ENCODE measurements around the gene NOL11. TPM values are rescaled to one million over a fixed set of nuclear protein-coding genes. Genes with fewer than 3 reads are reported as not detected.

NOL11 gene
- total RNA-seq, 1 donor from 2014 or later: 40.4 TPM

DNA sequence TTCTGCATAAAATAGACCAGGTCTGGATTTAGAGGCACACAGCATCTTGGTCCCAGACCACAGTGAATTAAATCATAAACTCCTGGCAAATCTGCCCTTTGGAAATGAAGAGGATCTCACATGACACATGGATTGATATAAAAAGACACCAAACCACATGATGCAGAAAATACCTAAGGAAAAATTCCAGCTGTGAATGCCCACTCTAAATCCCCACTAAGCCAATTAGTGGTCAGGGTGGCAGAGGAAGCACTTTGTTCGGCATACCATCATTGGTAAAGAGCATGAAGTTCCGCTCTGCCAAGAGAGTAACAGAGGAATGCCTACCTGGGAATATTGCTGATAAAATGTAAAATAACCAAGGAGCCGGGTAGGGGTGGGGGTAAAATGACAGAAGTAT, 32.4 kb upstream of the NOL11 start:
- Mint-ChIP-seq H3K36me3 (ENCODE audit: low read depth, unreplicated experiment) (peaks cover 7% of the 10 kb centered on the region), H3K27ac (ENCODE audit: unreplicated experiment) (no peak overlapping the region), H3K4me1 (ENCODE audit: unreplicated experiment) (peaks cover 7% of the 10 kb centered on the region), H3K27me3 (ENCODE audit: unreplicated experiment) (no peaks in the 10 kb centered on the region), H3K4me3 (ENCODE audit: unreplicated experiment) (no peak overlapping the region), H3K9me3 (ENCODE audit: unreplicated experiment) (no peaks in the 10 kb centered on the region)
- DNase-seq (ENCODE audit: low spot score): no peak
- TF ChIP-seq, protein P1, sequence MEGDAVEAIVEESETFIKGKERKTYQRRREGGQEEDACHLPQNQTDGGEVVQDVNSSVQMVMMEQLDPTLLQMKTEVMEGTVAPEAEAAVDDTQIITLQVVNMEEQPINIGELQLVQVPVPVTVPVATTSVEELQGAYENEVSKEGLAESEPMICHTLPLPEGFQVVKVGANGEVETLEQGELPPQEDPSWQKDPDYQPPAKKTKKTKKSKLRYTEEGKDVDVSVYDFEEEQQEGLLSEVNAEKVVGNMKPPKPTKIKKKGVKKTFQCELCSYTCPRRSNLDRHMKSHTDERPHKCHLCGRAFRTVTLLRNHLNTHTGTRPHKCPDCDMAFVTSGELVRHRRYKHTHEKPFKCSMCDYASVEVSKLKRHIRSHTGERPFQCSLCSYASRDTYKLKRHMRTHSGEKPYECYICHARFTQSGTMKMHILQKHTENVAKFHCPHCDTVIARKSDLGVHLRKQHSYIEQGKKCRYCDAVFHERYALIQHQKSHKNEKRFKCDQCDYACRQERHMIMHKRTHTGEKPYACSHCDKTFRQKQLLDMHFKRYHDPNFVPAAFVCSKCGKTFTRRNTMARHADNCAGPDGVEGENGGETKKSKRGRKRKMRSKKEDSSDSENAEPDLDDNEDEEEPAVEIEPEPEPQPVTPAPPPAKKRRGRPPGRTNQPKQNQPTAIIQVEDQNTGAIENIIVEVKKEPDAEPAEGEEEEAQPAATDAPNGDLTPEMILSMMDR (IDR thresholded peaks at IDR 0.05; ENCODE audit: unreplicated experiment): no peak

GRCh38 chr17:67686241-67686640, 31.5 kb upstream of the NOL11 start:
- no peak overlapping the region for H3K27ac Mint-ChIP-seq (ENCODE audit: unreplicated experiment)
- peaks cover 7% of the 10 kb centered on the region for H3K36me3 Mint-ChIP-seq (ENCODE audit: low read depth, unreplicated experiment)
- H3K4me1 Mint-ChIP-seq (ENCODE audit: unreplicated experiment): peaks cover 7% of the 10 kb centered on the region
- DNase-seq (ENCODE audit: low spot score): no peak
- no peaks in the 10 kb centered on the region for H3K27me3 Mint-ChIP-seq (ENCODE audit: unreplicated experiment)
- H3K4me3 Mint-ChIP-seq (ENCODE audit: unreplicated experiment): no peak overlapping the region
- no peaks in the 10 kb centered on the region for H3K9me3 Mint-ChIP-seq (ENCODE audit: unreplicated experiment)
- TF ChIP-seq, protein P1 (IDR thresholded peaks at IDR 0.05; ENCODE audit: unreplicated experiment): no peak

GRCh38 chr17:67687511-67687910, 30.2 kb upstream of the NOL11 start:
- Mint-ChIP-seq H3K4me1 (ENCODE audit: unreplicated experiment) (peaks cover 7% of the 10 kb centered on the region), H3K27me3 (ENCODE audit: unreplicated experiment) (peaks cover 1% of the 10 kb centered on the region), H3K4me3 (ENCODE audit: unreplicated experiment) (no peak overlapping the region), H3K9me3 (ENCODE audit: unreplicated experiment) (no peaks in the 10 kb centered on the region), H3K36me3 (ENCODE audit: low read depth, unreplicated experiment) (peaks cover 7% of the 10 kb centered on the region), H3K27ac (ENCODE audit: unreplicated experiment) (no peak overlapping the region)
- TF ChIP-seq, protein P1 (IDR thresholded peaks at IDR 0.05; ENCODE audit: unreplicated experiment): no peak
- no peak for DNase-seq (ENCODE audit: low spot score)

GRCh38 chr17:67689534-67690177, 28.1 kb upstream of the NOL11 start:
- TF ChIP-seq, protein P1 (IDR thresholded peaks at IDR 0.05; ENCODE audit: unreplicated experiment): peak; percentile 94
- Mint-ChIP-seq H3K27ac (ENCODE audit: unreplicated experiment) (peak overlapping the region; percentile 13), H3K4me1 (ENCODE audit: unreplicated experiment) (peaks cover 7% of the 10 kb centered on the region), H3K27me3 (ENCODE audit: unreplicated experiment) (peaks cover 2% of the 10 kb centered on the region), H3K4me3 (ENCODE audit: unreplicated experiment) (no peak overlapping the region), H3K36me3 (ENCODE audit: low read depth, unreplicated experiment) (peaks cover 18% of the 10 kb centered on the region), H3K9me3 (ENCODE audit: unreplicated experiment) (no peaks in the 10 kb centered on the region)
- peak; percentile 48 for DNase-seq (ENCODE audit: low spot score)

DNA sequence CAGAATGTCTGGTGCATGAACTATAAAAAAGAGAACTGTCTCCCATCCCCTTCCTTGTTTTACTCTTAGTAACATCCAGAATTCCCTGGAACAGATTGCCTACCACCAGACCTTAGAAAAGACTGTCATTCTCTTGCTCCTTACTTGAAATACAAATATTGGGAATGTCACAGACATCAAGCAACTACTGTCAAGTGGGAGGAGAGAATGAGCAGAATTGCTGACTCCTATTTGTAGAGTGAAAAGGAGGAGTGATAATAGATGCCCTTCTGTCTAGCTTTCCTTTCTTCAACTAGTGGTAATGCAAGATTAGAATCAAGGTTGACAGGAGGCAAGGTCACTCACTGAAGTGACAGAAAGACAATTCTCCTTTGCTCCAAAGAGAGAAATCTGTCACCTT, 23.9 kb upstream of the NOL11 start:
- Mint-ChIP-seq H3K27ac (ENCODE audit: unreplicated experiment) (no peak overlapping the region), H3K4me3 (ENCODE audit: unreplicated experiment) (no peak overlapping the region), H3K4me1 (ENCODE audit: unreplicated experiment) (peaks cover 3% of the 10 kb centered on the region), H3K9me3 (ENCODE audit: unreplicated experiment) (no peaks in the 10 kb centered on the region), H3K36me3 (ENCODE audit: low read depth, unreplicated experiment) (peaks cover 11% of the 10 kb centered on the region), H3K27me3 (ENCODE audit: unreplicated experiment) (peaks cover 2% of the 10 kb centered on the region)
- DNase-seq (ENCODE audit: low spot score): no peak
- TF ChIP-seq, protein P1 (IDR thresholded peaks at IDR 0.05; ENCODE audit: unreplicated experiment): no peak
